ENCODE data around the gene ZNF705A.
A peak's percentile ranks its signal among the peaks of the same experiment; 100 is the strongest.
"Not testable (repeated sequence)": the region's sequence is repeated elsewhere in the genome, so short reads cannot be mapped to it uniquely, and the experiment has no call there.

The ZNF705A gene

DNA sequence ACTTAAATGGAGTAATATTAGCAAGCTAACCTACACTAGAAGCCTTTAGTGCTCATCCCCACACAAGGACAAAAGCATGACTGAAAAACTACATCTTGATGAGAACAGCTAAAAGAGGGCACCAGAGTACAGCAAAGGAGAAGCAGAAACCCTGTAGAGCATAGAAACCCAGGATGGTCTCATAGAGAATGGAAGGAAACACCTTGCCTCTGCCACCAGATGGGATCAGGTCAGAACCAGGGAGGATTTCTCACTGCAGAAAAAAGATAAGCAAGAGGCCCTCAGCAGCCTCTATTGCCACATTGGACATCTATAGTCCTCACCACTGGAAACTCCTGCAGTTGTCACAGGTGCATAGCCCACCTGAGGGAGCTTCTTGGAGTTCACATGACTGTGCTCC is 13.6 kb upstream of the ZNF705A start:
- TF ChIP-seq, protein P1, sequence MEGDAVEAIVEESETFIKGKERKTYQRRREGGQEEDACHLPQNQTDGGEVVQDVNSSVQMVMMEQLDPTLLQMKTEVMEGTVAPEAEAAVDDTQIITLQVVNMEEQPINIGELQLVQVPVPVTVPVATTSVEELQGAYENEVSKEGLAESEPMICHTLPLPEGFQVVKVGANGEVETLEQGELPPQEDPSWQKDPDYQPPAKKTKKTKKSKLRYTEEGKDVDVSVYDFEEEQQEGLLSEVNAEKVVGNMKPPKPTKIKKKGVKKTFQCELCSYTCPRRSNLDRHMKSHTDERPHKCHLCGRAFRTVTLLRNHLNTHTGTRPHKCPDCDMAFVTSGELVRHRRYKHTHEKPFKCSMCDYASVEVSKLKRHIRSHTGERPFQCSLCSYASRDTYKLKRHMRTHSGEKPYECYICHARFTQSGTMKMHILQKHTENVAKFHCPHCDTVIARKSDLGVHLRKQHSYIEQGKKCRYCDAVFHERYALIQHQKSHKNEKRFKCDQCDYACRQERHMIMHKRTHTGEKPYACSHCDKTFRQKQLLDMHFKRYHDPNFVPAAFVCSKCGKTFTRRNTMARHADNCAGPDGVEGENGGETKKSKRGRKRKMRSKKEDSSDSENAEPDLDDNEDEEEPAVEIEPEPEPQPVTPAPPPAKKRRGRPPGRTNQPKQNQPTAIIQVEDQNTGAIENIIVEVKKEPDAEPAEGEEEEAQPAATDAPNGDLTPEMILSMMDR (conservative IDR thresholded peaks at IDR 0.05; ENCODE audit: low read depth, low read length), result no peak
- H3K4me3 ChIP-seq (ENCODE audit: low read depth, low read length), result no peak overlapping the region
- no peak for DNase-seq (ENCODE audit: low read depth)

DNA sequence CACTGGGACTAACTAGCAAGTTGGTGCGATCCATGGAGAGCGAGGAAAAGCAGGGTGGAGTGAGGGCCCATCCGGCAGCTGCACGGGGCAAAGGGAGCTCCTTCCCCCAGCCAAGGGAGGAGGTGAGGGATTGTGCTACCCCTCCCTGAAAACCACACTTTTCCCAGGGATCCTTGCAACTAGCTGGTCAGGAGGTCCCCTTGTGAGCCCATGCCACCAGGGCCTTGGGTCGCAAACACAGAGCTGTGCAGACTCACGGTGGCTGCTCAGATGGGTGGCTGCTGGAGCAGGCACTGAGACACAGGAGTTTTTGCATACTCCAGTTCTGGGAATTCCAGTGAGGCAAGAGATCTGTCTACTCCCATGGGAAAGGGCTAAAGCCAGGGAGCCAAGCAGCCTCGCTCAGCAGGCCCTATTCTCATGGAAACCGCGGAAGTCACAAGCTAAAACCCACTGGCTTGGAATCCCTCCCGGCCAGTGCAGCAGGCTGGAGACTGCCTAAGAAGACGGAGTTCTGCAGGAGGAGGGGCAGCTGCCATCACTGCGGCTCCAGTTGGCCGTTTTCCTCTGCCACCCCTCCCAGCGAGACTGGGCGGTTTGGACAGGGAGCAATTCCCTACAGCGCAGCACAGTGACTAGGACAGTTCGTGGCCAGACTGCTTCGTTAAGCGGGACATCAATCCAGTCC is 10.9 kb upstream of the ZNF705A start:
- DNase-seq (ENCODE audit: low read depth), result peak; percentile 84

DNA sequence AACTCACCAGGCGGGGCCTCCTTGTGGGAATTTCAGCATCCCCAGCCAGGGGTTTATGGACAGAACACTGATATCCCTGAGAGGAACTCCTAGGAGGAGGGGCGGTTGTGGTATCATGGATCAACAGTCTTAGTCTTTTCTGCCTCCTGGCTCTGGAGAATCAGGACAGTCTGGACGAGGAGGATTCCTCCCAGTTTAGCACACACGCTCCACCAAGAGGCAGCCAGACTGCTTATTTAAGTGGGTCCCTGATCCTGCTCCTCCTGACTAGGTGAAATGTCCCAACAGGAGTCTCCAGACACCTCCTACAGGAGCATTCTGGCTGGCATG is 10.4 kb upstream of the ZNF705A start:
- peak overlapping the region; percentile 25 for H3K4me3 ChIP-seq (ENCODE audit: low read depth, low read length)
- no peak for DNase-seq (ENCODE audit: low read depth)
- TF ChIP-seq, protein P1 (conservative IDR thresholded peaks at IDR 0.05; ENCODE audit: low read depth, low read length), result no peak

More for the DNA sequence above, 10.9 kb upstream of the ZNF705A start:
- TF ChIP-seq, protein P1 (conservative IDR thresholded peaks at IDR 0.05; ENCODE audit: low read depth, low read length), result no peak
- H3K4me3 ChIP-seq (ENCODE audit: low read depth, low read length), result peak overlapping the region; percentile 25

DNA sequence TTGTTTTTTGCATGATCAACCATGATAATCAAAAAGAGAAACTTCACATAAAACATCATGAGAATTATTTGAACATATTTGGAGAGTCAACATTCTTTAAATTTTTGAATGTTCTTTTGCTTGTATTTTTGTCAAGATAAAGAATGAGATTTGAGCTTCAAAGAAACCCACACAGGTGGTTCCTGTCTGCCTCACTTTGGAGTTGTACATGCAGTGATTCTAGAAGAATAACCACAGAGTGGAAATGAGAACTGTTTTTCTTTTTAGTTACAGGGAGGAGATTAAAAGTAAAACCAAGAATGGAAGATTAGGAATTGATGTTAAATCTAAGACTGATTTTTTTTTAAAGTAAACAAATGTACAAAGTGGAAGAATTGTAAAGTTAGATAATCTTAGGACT is 2.3 kb upstream of the ZNF705A start:
- DNase-seq (ENCODE audit: low read depth), result no peak
- no peak overlapping the region for H3K4me3 ChIP-seq (ENCODE audit: low read depth, low read length)
- TF ChIP-seq, protein P1 (conservative IDR thresholded peaks at IDR 0.05; ENCODE audit: low read depth, low read length), result no peak

GRCh38 chr12:8156416-8156815 is 399 bp upstream of the ZNF705A start:
- TF ChIP-seq, protein P1 (conservative IDR thresholded peaks at IDR 0.05; ENCODE audit: low read depth, low read length), result no peak
- DNase-seq (ENCODE audit: low read depth), result no peak
- no peak overlapping the region for H3K4me3 ChIP-seq (ENCODE audit: low read depth, low read length)

- TF ChIP-seq, protein P1 (conservative IDR thresholded peaks at IDR 0.05; ENCODE audit: low read depth, low read length), result no peak
- no peak for DNase-seq (ENCODE audit: low read depth)
- no peak overlapping the region for H3K4me3 ChIP-seq (ENCODE audit: low read depth, low read length)
These were observed 826 bp downstream of the ZNF705A start for GRCh38 chr12:8157484-8158198.

GRCh38 chr12:8172911-8173310 is 16.1 kb downstream of the ZNF705A start:
- H3K4me3 ChIP-seq (ENCODE audit: low read depth, low read length); DNase-seq (ENCODE audit: low read depth): not testable (repeated sequence)
